Right atrium auricular region (tissue), 2 donors: ENCODE measurements around the gene SLC2A10. TPM values are rescaled to one million over a fixed set of nuclear protein-coding genes. Genes with fewer than 3 reads are reported as not detected.

ENCODE experiments used
- DNase-seq: peaks from one replicate; pipeline ENCODE4 v3.0.0-alpha.2; 2019; ENCODE audit warnings: low spot score
- H3K27ac ChIP-seq, 2 donors: fragments of 200-600 bp; sonication (generic); 1 replicate in 1 of 2; 2 replicates in 1 of 2; pipeline ENCODE4 v1.5.1; 2016 to 2019
- H3K27me3 ChIP-seq, 2 donors: fragments of 200-600 bp; sonication (generic); one replicate each; pipeline versions ENCODE4 v1.5.1 to v1.6.0; 2017 to 2019
- H3K36me3 ChIP-seq: fragments of 200-600 bp; sonication (generic); one replicate; pipeline ENCODE4 v1.5.1; 2016
- H3K4me1 ChIP-seq, 2 donors: fragments of 200-600 bp; sonication (generic); one replicate each; pipeline versions ENCODE4 v1.5.1 to v1.6.0; 2017 to 2019
- H3K4me3 ChIP-seq, 2 donors: fragments of 200-600 bp; sonication (generic); 1 replicate in 1 of 2; 2 replicates in 1 of 2; pipeline ENCODE4 v1.5.1; 2017 to 2019; ENCODE audit warnings: mild to moderate bottlenecking in 1 of 2, moderate library complexity in 1 of 2
- H3K9me3 ChIP-seq, 2 donors: fragments of 200-600 bp; sonication (generic); one replicate each; pipeline ENCODE4 v1.5.1; 2019
- total RNA-seq, 2 donors: library from RNA; depleted of rRNA; stranded (reverse); fragments of >200 nt; gene quantifications; one replicate each; pipeline ENCODE4 v1.1.0, GENCODE V29; 2016
- TF ChIP-seq, protein P1 (sequence below), 2 donors: fragments of 200-600 bp; sonication (generic); IDR thresholded peaks; one replicate each; pipeline ENCODE4 v1.5.1; 2019; ENCODE audit warnings: antibody characterized with exemption in 2 of 2

Gene SLC2A10
- total RNA-seq, 2 donors from 2014 or later: 5.6 to 6.4 TPM

- no peaks in the 10 kb centered on the region for H3K27me3 ChIP-seq
- no peak overlapping the region for H3K4me3 ChIP-seq
- H3K27ac ChIP-seq: no peak overlapping the region
- peaks cover 0 to 5% of the 10 kb centered on the region in 2 donors for H3K4me1 ChIP-seq
- H3K9me3 ChIP-seq: no peaks in the 10 kb centered on the region
- TF ChIP-seq, protein P1, sequence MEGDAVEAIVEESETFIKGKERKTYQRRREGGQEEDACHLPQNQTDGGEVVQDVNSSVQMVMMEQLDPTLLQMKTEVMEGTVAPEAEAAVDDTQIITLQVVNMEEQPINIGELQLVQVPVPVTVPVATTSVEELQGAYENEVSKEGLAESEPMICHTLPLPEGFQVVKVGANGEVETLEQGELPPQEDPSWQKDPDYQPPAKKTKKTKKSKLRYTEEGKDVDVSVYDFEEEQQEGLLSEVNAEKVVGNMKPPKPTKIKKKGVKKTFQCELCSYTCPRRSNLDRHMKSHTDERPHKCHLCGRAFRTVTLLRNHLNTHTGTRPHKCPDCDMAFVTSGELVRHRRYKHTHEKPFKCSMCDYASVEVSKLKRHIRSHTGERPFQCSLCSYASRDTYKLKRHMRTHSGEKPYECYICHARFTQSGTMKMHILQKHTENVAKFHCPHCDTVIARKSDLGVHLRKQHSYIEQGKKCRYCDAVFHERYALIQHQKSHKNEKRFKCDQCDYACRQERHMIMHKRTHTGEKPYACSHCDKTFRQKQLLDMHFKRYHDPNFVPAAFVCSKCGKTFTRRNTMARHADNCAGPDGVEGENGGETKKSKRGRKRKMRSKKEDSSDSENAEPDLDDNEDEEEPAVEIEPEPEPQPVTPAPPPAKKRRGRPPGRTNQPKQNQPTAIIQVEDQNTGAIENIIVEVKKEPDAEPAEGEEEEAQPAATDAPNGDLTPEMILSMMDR (IDR thresholded peaks at IDR 0.05): no peak
- H3K36me3 ChIP-seq: no peaks in the 10 kb centered on the region
- DNase-seq: no peak
Measured at GRCh38 chr20:46761566-46761965, 52.1 kb downstream of the SLC2A10 start.

DNA sequence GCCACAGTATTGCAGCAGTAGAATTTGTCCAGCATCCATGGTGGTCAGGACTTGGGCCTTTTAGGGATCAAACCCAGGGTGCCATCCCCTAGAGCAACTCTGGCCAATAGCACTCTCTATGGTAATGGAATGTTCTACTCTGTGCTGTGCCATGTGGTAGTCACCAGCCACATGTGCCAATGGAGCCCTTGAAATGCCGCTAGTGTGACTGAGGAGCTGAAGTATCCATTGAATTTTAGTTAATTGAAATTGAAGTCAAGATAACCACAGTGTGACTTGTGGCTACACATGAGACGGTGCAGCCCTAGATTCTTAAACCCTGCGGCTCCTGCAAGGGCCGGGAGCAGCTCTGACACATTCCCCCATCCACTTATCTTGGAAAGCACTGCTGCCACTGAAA is 54.6 kb downstream of the SLC2A10 start:
- no peak for DNase-seq
- Histone ChIP-seq H3K4me3 (no peak overlapping the region), H3K9me3 (no peaks in the 10 kb centered on the region), H3K27ac (no peak overlapping the region), H3K4me1 (no peaks in the 10 kb centered on the region), H3K36me3 (no peaks in the 10 kb centered on the region), H3K27me3 (no peaks in the 10 kb centered on the region)
- TF ChIP-seq, protein P1 (IDR thresholded peaks at IDR 0.05): no peak

- no peaks in the 10 kb centered on the region for H3K4me1 ChIP-seq
- H3K4me3 ChIP-seq: no peak overlapping the region
- no peak overlapping the region for H3K27ac ChIP-seq
- H3K27me3 ChIP-seq: no peaks in the 10 kb centered on the region
- DNase-seq: no peak
- H3K36me3 ChIP-seq: no peaks in the 10 kb centered on the region
- TF ChIP-seq, protein P1 (IDR thresholded peaks at IDR 0.05): no peak
- H3K9me3 ChIP-seq: no peaks in the 10 kb centered on the region
Measured at GRCh38 chr20:46765506-46766120, 56.2 kb downstream of the SLC2A10 start.

DNA sequence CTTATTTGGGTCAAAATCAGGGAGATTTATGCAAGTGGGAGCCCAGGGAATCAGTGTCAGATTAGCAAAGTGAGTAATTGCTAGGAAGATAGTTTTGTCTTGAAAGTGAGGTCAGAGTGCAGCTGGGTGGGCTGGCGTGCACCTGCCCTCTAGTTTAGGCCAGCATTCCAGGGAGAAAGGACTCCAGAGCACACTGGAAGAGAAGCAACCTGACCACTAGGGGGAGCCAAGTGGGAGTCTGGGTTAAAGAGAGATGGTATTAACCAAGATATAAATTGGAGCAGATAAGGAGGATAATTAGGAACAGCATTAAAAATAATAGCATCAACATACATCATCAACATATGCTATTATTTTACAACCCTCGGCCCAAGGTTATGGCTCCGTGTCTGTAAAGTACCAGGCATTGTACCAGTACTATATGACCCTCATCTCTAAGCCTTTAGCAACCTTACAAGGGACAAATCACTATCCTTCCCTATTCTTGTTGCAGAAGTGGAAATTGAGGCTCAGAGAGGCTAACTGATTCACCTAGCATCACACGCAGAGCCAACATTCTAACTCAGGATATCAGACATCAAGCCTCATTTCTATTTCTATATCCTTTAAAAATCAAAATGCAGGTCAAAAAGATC is 57.8 kb downstream of the SLC2A10 start:
- H3K4me3 ChIP-seq: no peak overlapping the region
- DNase-seq: no peak
- no peaks in the 10 kb centered on the region for H3K36me3 ChIP-seq
- H3K9me3 ChIP-seq: no peaks in the 10 kb centered on the region
- TF ChIP-seq, protein P1 (IDR thresholded peaks at IDR 0.05): peak in 1 of 2 donors; percentile 61
- no peaks in the 10 kb centered on the region for H3K4me1 ChIP-seq
- H3K27me3 ChIP-seq: no peaks in the 10 kb centered on the region
- H3K27ac ChIP-seq: no peak overlapping the region

- no peak overlapping the region for H3K27ac ChIP-seq
- H3K27me3 ChIP-seq: no peaks in the 10 kb centered on the region
- H3K4me3 ChIP-seq: no peak overlapping the region
- TF ChIP-seq, protein P1 (IDR thresholded peaks at IDR 0.05): no peak
- no peaks in the 10 kb centered on the region for H3K9me3 ChIP-seq
- no peaks in the 10 kb centered on the region for H3K36me3 ChIP-seq
- no peak for DNase-seq
- H3K4me1 ChIP-seq: no peaks in the 10 kb centered on the region
Measured at GRCh38 chr20:46770330-46771194, 61.1 kb downstream of the SLC2A10 start.
